ENCODE data around the gene KIF13A. TPM values are rescaled to one million over a fixed set of nuclear protein-coding genes. Genes with fewer than 3 reads are reported as not detected.

Gene KIF13A
- total and polyA plus RNA-seq, 2 experiments from 2014 or later: 8.4 to 28.2 TPM

DNA sequence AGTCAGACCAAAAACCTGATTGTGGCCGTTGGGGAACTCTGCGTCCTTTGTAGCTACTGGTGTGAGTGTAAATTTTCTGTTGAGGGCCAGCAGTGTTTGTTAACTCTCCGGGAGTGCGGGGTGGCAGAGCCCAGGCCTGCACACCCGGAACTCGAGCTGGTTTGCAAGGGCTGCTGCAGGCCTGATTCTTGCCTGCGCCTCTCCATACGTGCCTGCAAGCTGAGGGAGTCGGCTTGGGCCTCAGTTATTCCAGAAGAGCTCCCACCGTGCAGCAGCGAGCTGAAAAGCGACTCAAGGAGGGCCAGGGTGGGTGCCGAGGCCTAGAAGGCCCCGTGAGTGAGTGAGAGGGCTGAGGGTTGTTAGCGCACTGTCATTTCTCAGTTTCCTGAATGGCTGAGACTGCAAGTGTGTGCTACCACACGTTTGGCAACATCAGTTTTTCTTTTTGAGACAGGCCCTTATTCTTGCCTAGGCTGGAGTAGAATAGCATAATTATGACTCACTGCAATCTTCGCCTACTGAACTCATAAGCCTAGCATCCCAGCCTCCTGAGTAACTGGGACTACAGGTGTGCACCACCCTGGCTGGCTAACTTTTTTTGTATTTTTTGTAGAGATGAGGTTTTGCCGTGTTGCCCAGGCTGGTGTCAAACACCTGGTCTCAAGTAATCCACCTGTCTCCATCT, 33.9 kb upstream of the KIF13A start:
- Histone ChIP-seq H3K9me2 (ENCODE audit: insufficient read depth) (no peaks in the 10 kb centered on the region), H3F3A (replicated peaks; ENCODE audit: low read depth) (0 out of 2 replicates have a peak, but pooled peaks cover 5% of the 10 kb centered on the region), H3K4me1 (ENCODE audit: insufficient read depth) (peaks cover 29% of the 10 kb centered on the region), H3K36me3 (ENCODE audit: insufficient read depth) (no peaks in the 10 kb centered on the region), H3K4me2 (no peak overlapping the region), H3K27ac (ENCODE audit: low read depth) (0 out of 2 replicates have a peak overlapping the region, but pooled peaks have one; percentile 85), H4K20me1 (replicated peaks; ENCODE audit: insufficient read depth) (no peaks in the 10 kb centered on the region), H2AFZ (peak overlapping the region; percentile 73; the same call in 1 of the 2 replicates), H3K79me2 (replicated peaks; ENCODE audit: insufficient read depth) (no peaks in the 10 kb centered on the region), H3K27me3 (ENCODE audit: insufficient read depth) (no peaks in the 10 kb centered on the region), H3K4me3 (no peak overlapping the region)
- no peak for ATAC-seq
- DNase-seq (ENCODE audit: low spot score): no peak
- Mint-ChIP-seq H3K9me3 (peaks cover 6% of the 10 kb centered on the region; the same call in 1 of the 3 replicates), H3K27me3 (ENCODE audit: insufficient read depth, low read depth, poor library complexity) (peaks cover 4% of the 10 kb centered on the region), H3K36me3 (ENCODE audit: low read depth) (peaks cover 8% of the 10 kb centered on the region), H3K4me1 (peaks cover 42% of the 10 kb centered on the region), H3K4me3 (no peak overlapping the region), H3K27ac (no peak overlapping the region)
- TF ChIP-seq JUNB (IDR thresholded peaks at IDR 0.05; ENCODE audit: unreplicated experiment) (no peak), EZH2phosphoT487 (IDR thresholded peaks at IDR 0.05; ENCODE audit: unreplicated experiment) (no peak), EZH2 (IDR thresholded peaks at IDR 0.05; ENCODE audit: low read depth, unreplicated experiment) (no peak), ZNF331 (CRISPR knock-in tag; IDR thresholded peaks at IDR 0.05; ENCODE audit: low read depth) (no peak), STAT1 (IDR thresholded peaks at IDR 0.05; ENCODE audit: unreplicated experiment) (no peak), NANOG (IDR thresholded peaks at IDR 0.05; ENCODE audit: borderline replicate concordance) (no peak), ZNF114 (CRISPR knock-in tag; IDR thresholded peaks at IDR 0.05) (no peak), POLR2AphosphoS5 (IDR thresholded peaks at IDR 0.05; ENCODE audit: low read depth) (no peak), CREB1 (CRISPR knock-in tag; IDR thresholded peaks at IDR 0.05; ENCODE audit: low read depth) (no peak)
- TF ChIP-seq, protein P1, sequence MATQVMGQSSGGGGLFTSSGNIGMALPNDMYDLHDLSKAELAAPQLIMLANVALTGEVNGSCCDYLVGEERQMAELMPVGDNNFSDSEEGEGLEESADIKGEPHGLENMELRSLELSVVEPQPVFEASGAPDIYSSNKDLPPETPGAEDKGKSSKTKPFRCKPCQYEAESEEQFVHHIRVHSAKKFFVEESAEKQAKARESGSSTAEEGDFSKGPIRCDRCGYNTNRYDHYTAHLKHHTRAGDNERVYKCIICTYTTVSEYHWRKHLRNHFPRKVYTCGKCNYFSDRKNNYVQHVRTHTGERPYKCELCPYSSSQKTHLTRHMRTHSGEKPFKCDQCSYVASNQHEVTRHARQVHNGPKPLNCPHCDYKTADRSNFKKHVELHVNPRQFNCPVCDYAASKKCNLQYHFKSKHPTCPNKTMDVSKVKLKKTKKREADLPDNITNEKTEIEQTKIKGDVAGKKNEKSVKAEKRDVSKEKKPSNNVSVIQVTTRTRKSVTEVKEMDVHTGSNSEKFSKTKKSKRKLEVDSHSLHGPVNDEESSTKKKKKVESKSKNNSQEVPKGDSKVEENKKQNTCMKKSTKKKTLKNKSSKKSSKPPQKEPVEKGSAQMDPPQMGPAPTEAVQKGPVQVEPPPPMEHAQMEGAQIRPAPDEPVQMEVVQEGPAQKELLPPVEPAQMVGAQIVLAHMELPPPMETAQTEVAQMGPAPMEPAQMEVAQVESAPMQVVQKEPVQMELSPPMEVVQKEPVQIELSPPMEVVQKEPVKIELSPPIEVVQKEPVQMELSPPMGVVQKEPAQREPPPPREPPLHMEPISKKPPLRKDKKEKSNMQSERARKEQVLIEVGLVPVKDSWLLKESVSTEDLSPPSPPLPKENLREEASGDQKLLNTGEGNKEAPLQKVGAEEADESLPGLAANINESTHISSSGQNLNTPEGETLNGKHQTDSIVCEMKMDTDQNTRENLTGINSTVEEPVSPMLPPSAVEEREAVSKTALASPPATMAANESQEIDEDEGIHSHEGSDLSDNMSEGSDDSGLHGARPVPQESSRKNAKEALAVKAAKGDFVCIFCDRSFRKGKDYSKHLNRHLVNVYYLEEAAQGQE (IDR thresholded peaks at IDR 0.05; ENCODE audit: unreplicated experiment): no peak
- TF ChIP-seq, protein P2, sequence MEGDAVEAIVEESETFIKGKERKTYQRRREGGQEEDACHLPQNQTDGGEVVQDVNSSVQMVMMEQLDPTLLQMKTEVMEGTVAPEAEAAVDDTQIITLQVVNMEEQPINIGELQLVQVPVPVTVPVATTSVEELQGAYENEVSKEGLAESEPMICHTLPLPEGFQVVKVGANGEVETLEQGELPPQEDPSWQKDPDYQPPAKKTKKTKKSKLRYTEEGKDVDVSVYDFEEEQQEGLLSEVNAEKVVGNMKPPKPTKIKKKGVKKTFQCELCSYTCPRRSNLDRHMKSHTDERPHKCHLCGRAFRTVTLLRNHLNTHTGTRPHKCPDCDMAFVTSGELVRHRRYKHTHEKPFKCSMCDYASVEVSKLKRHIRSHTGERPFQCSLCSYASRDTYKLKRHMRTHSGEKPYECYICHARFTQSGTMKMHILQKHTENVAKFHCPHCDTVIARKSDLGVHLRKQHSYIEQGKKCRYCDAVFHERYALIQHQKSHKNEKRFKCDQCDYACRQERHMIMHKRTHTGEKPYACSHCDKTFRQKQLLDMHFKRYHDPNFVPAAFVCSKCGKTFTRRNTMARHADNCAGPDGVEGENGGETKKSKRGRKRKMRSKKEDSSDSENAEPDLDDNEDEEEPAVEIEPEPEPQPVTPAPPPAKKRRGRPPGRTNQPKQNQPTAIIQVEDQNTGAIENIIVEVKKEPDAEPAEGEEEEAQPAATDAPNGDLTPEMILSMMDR (conservative IDR thresholded peaks at IDR 0.05; ENCODE audit: low read depth in 2 of 2): no peak
- TF ChIP-seq, protein P3, sequence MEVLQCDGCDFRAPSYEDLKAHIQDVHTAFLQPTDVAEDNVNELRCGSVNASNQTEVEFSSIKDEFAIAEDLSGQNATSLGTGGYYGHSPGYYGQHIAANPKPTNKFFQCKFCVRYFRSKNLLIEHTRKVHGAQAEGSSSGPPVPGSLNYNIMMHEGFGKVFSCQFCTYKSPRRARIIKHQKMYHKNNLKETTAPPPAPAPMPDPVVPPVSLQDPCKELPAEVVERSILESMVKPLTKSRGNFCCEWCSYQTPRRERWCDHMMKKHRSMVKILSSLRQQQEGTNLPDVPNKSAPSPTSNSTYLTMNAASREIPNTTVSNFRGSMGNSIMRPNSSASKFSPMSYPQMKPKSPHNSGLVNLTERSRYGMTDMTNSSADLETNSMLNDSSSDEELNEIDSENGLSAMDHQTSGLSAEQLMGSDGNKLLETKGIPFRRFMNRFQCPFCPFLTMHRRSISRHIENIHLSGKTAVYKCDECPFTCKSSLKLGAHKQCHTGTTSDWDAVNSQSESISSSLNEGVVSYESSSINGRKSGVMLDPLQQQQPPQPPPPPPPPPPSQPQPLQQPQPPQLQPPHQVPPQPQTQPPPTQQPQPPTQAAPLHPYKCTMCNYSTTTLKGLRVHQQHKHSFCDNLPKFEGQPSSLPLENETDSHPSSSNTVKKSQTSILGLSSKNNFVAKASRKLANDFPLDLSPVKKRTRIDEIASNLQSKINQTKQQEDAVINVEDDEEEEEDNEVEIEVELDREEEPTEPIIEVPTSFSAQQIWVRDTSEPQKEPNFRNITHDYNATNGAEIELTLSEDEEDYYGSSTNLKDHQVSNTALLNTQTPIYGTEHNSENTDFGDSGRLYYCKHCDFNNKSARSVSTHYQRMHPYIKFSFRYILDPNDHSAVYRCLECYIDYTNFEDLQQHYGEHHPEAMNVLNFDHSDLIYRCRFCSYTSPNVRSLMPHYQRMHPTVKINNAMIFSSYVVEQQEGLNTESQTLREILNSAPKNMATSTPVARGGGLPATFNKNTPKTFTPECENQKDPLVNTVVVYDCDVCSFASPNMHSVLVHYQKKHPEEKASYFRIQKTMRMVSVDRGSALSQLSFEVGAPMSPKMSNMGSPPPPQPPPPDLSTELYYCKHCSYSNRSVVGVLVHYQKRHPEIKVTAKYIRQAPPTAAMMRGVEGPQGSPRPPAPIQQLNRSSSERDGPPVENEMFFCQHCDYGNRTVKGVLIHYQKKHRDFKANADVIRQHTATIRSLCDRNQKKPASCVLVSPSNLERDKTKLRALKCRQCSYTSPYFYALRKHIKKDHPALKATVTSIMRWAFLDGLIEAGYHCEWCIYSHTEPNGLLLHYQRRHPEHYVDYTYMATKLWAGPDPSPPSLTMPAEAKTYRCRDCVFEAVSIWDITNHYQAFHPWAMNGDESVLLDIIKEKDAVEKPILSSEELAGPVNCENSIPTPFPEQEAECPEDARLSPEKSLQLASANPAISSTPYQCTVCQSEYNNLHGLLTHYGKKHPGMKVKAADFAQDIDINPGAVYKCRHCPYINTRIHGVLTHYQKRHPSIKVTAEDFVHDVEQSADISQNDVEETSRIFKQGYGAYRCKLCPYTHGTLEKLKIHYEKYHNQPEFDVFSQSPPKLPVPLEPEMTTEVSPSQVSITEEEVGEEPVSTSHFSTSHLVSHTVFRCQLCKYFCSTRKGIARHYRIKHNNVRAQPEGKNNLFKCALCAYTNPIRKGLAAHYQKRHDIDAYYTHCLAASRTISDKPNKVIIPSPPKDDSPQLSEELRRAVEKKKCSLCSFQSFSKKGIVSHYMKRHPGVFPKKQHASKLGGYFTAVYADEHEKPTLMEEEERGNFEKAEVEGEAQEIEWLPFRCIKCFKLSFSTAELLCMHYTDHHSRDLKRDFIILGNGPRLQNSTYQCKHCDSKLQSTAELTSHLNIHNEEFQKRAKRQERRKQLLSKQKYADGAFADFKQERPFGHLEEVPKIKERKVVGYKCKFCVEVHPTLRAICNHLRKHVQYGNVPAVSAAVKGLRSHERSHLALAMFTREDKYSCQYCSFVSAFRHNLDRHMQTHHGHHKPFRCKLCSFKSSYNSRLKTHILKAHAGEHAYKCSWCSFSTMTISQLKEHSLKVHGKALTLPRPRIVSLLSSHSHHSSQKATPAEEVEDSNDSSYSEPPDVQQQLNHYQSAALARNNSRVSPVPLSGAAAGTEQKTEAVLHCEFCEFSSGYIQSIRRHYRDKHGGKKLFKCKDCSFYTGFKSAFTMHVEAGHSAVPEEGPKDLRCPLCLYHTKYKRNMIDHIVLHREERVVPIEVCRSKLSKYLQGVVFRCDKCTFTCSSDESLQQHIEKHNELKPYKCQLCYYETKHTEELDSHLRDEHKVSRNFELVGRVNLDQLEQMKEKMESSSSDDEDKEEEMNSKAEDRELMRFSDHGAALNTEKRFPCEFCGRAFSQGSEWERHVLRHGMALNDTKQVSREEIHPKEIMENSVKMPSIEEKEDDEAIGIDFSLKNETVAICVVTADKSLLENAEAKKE (CRISPR knock-in tag; IDR thresholded peaks at IDR 0.05): no peak
- TF ChIP-seq, protein P4, sequence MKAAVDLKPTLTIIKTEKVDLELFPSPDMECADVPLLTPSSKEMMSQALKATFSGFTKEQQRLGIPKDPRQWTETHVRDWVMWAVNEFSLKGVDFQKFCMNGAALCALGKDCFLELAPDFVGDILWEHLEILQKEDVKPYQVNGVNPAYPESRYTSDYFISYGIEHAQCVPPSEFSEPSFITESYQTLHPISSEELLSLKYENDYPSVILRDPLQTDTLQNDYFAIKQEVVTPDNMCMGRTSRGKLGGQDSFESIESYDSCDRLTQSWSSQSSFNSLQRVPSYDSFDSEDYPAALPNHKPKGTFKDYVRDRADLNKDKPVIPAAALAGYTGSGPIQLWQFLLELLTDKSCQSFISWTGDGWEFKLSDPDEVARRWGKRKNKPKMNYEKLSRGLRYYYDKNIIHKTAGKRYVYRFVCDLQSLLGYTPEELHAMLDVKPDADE (IDR thresholded peaks at IDR 0.05): no peak

All from GM23338 (cell line).